GM18498 (cell line): ENCODE measurements around the gene MOB3A.
"Not testable (repeated sequence)": the region's sequence is repeated elsewhere in the genome, so short reads cannot be mapped to it uniquely, and the experiment has no call there.

ENCODE experiments used
- ATAC-seq: cut with Tn5 transposase; IDR thresholded peaks from one replicate; pipeline ENCODE4 v1.9.1; 2021; ENCODE audit warnings: mild to moderate bottlenecking, moderate library complexity; ENCODE audit not compliant: unreplicated experiment

Gene MOB3A

GRCh38 chr19:2096034-2096479 is at the start of gene MOB3A:
MOB3A (minus strand) TSS chr19:2096326; CDS start chr19:2078560, 17,766 bp downstream.
- peak; percentile 41 for ATAC-seq

GRCh38 chr19:2145831-2146241 is 49.7 kb upstream of the MOB3A start:
- no peak for ATAC-seq

DNA sequence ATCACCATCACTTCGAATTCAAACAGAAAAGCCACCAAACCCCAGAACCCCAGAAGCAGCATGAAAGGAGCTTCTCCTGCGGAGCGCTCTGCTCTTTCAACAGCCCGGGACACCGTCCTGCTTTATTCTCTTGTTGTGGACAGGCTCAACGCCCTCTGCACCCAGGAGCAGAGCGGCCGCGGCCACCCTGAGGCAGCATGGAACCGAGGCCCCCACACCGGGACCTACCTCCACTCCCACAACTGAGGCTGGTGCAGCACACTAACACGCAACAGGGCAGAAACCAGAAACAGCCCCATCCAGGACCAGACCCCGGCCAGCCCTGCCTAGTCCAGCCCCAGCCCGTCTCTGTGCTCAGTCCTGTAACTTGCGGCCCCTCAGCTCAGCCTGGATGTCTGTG is 48.1 kb upstream of the MOB3A start:
- no peak for ATAC-seq

DNA sequence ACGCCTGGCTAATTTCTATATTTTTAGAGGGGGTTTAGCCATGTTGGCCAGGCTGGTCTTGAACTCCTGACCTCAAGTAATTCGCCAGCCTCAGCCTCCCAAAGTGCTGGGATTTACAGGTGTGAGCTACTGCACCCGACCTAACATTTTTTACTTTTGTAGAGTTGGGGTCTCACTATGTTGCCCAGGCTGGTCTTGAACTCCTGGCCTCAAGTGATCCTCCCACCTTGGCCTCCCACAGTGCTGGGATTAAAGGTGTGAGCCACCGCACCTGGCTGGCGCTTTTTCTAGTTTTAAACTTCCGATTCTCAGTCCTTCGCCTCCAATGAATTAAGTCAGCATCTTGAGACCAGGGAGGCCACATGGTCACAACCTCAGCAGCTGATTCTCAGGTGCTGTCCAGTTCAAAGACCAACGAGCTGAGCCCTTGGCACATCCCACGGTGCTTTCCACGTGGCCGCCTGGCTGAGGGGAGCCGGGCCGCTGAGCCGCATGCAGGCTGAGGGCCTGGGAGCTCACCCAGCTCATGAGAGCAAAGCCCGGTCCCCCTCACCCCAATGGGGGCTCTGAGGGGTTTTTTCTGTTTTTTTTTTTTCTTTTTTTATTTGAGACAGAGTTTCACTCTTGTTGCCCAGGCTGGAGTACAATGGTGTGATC is 46.2 kb upstream of the MOB3A start:
- no peak for ATAC-seq

- no peak for ATAC-seq
Observed at GRCh38 chr19:2140138-2140569, 44.0 kb upstream of the MOB3A start.

- ATAC-seq: no peak
Observed at GRCh38 chr19:2139385-2140137, 43.4 kb upstream of the MOB3A start.

DNA sequence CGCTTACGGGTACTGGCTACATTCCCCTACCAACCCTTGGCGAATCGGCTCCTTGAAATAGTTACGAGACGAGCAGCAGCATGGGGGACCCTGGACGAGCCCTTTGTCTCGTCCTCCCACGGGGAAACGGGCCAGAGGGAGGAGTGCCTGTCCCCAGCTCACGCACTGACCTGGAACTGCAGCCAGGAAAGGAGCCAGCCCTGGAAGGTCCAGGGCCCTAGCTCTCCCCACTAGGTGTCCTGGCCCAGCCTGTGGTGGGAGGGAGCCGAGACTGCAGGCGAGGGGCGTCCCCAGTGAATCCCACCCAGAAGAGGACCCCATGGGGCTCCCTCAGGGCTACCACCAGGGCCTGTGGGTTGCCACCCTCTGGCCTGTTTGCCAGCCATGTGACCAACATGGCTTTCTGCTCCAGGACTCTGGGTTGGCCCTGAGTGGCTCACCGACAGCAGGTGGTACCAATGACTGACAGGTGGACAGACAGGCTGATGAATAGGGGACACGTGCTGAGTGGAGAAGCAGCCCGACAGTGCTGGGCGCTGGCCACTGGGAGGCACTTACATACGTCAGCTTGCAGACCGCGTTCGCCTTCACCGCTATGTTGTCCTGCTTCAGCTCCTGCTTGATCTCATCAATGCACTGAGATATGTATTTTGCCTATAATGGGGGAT is 42.1 kb upstream of the MOB3A start:
- ATAC-seq: no peak

DNA sequence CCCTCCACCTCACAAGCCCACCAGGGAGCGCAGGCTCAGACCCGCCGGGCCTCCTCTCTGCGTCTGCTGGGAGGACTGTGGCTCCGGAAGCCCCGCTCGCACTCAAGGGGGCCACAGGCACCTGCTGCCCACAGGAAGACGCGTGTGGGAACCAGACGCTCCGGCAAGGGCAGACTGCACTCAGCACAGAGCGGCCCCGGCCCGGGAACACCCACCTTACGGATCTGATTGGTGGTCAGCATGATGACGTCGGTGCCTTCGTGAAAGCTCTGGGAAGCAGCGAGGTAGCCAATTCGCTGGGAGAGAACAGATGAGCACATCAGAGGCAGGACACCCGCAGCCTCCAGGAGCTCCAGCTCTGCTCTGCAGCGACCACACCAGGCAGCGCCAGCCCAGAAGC is 40.7 kb upstream of the MOB3A start:
- ATAC-seq: no peak

DNA sequence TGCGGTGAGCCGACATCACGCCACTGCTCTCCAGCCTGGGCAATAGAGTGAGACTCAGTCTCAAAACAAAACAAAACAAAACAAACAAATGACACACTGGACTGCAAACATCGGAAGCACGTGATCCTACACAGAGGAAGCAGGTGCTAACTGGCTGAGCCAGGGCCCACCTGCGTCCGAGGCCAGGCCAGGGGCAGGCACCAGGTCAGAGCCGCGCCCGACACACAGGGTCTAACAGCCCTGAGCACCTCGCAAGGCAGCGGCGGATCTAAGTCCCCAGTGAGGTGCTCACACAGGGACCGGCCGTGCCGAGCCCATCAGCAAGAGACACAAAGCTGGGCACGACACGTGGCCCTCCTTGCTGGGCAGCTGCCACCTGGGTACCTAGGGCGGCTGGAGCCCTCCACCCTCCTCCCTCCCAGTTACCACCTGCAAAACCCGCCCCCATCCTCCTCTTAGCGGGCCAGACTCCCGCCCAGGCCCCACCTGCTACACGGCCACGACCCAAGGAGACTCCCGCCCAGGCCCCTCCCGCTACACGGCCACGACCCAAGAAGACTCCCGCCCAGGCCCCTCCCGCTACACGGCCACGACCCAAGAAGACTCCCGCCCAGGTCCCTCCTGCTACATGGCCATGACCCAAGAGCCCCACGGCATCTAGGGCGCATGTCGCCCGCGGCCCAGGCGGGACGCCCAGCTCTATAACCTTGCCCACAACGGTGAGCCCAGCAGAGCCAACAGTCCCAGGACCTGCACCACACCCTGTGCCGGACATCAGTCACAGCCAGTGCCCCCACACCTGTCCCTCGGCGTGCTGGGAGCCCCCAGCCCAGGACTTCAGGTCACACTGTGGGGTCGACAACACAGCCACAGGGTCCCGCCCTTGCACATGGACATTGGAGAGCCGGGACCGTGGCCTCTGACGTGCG is 39.6 kb upstream of the MOB3A start:
- ATAC-seq: no peak

- ATAC-seq: no peak
Observed at GRCh38 chr19:2132731-2133490, 36.8 kb upstream of the MOB3A start.

GRCh38 chr19:2132191-2132590 is 36.1 kb upstream of the MOB3A start:
- no peak for ATAC-seq

DNA sequence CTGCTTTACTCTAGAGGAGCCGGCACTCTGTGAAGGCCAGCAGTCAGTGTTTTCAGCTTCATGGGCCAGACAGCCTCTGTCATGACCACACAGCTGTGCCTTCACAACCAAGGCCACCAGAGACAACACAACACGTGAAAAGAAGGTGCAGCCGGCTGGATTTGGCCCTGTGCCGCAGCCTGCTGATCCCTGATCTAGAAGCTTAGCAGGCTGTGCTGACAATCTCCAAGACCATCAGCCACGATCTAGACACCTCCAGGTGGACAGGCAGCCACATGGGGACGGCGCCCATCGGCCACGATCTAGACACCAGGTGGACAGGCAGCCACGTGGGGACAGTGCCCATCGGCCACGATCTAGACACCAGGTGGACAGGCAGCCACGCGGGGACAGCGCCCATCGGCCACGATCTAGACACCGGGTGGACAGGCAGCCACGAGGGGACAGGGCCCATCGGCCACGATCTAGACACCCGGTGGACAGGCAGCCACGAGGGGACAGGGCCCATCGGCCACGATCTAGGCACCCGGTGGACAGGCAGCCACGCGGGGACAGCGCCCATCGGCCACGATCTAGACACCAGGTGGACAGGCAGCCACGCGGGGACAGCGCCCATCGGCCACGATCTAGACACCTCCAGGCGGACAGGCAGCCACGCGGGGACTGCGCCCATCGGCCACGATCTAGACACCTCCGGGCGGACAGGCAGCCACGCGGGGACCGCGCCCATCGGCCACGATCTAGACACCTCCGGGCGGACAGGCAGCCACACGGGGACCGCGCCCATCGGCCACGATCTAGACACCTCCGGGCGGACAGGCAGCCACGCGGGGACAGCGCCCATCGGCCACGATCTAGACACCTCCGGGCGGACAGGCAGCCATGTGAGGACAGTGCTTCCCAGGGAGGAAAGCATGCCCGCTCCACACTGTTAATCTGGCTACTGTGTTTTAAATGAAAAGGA is 35.2 kb upstream of the MOB3A start:
- ATAC-seq: not testable (repeated sequence)

GRCh38 chr19:2129892-2130770 is 34.0 kb upstream of the MOB3A start:
- no peak for ATAC-seq

- ATAC-seq: no peak
Observed at GRCh38 chr19:2129486-2129885, 33.4 kb upstream of the MOB3A start.

DNA sequence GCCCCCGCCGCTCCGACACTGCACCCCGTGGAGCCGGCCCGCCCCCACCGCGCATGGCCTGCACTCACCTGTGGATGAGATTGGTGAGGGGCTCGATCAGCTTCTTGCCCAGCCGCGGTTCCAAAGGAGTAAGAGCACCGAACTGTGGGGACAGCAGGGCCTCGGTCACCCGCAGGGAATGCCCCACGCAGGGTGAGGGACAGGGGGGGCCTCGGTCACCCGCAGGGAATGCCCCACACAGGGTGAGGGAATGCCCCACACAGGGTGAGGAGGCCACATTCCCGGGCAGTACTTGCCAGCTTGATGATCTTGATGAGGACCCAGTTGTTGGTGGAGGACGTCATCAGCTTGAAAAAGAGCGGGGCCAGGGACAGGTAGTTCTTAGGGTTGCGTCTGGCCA is 32.9 kb upstream of the MOB3A start:
- no peak for ATAC-seq

DNA sequence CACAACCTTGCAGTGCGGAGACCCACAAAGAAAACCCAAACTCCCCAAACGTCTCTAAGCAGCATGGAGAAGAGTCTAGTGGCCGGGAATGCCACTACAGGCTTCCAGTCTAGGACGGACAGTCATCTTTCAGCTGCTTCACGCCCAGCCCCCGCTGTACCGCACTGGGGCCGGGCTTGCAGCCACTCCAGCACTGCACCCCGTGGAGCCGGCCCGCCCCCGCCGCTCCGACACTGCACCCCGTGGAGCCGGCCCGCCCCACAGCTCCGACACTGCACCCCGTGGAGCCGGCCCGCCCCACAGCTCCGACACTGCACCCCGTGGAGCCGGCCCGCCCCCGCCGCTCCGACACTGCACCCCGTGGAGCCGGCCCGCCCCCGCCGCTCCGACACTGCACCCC is 32.1 kb upstream of the MOB3A start:
- not testable (repeated sequence) for ATAC-seq

GRCh38 chr19:2127758-2128157 is 31.6 kb upstream of the MOB3A start:
- no peak for ATAC-seq
